T-helper 2 cell treated with Interferon-gamma antibody and Interleukin-4, amounts not matched to agents 5 μg/mL and 100 μg/mL, for 36 hours (primary cell): ENCODE results near the gene RAPGEF2.

Experiments used
- DNase-seq: peaks from one replicate; pipeline ENCODE4 v3.0.0; 2021; ENCODE audit warnings: low spot score
- H3K27ac Mint-ChIP-seq: one replicate; pipeline ENCODE4 v1.8.0; 2021; ENCODE audit warnings: mild to moderate bottlenecking, mixed read lengths
- H3K27me3 Mint-ChIP-seq: one replicate; pipeline ENCODE4 v1.8.0; 2021; ENCODE audit warnings: low read depth, mixed read lengths
- H3K36me3 Mint-ChIP-seq: one replicate; pipeline ENCODE4 v1.8.0; 2021; ENCODE audit warnings: low read depth, mixed read lengths
- H3K4me1 Mint-ChIP-seq: one replicate; pipeline ENCODE4 v1.8.0; 2021; ENCODE audit warnings: low read depth, mixed read lengths
- H3K4me3 Mint-ChIP-seq: one replicate; pipeline ENCODE4 v1.8.0; 2022; ENCODE audit warnings: mild to moderate bottlenecking, moderate library complexity, mixed read lengths
- H3K9me3 Mint-ChIP-seq: one replicate; pipeline ENCODE4 v1.8.0; 2021; ENCODE audit warnings: mixed read lengths

Gene RAPGEF2

GRCh38 chr4:159131564-159131963 is 28.7 kb downstream of the RAPGEF2 start:
- Mint-ChIP-seq H3K27ac (no peak overlapping the region), H3K9me3 (no peaks in the 10 kb centered on the region), H3K36me3 (peaks cover 2% of the 10 kb centered on the region), H3K27me3 (no peaks in the 10 kb centered on the region), H3K4me3 (no peak overlapping the region), H3K4me1 (peaks cover 7% of the 10 kb centered on the region)
- DNase-seq = no peak

- Mint-ChIP-seq H3K36me3 (no peaks in the 10 kb centered on the region), H3K27me3 (no peaks in the 10 kb centered on the region), H3K27ac (no peak overlapping the region), H3K9me3 (no peaks in the 10 kb centered on the region), H3K4me1 (peaks cover 3% of the 10 kb centered on the region), H3K4me3 (no peak overlapping the region)
- no peak for DNase-seq
Observed at GRCh38 chr4:159134429-159134828, 31.6 kb downstream of the RAPGEF2 start.

- no peaks in the 10 kb centered on the region for H3K9me3 Mint-ChIP-seq
- no peak overlapping the region for H3K4me3 Mint-ChIP-seq
- no peaks in the 10 kb centered on the region for H3K4me1 Mint-ChIP-seq
- no peak overlapping the region for H3K27ac Mint-ChIP-seq
- DNase-seq = no peak
- H3K36me3 Mint-ChIP-seq = no peaks in the 10 kb centered on the region
- no peaks in the 10 kb centered on the region for H3K27me3 Mint-ChIP-seq
Observed at GRCh38 chr4:159137176-159137575, 34.3 kb downstream of the RAPGEF2 start.

- Mint-ChIP-seq H3K9me3 (no peaks in the 10 kb centered on the region), H3K4me3 (no peak overlapping the region), H3K27me3 (no peaks in the 10 kb centered on the region), H3K4me1 (no peaks in the 10 kb centered on the region), H3K27ac (no peak overlapping the region), H3K36me3 (no peaks in the 10 kb centered on the region)
- no peak for DNase-seq
Observed at GRCh38 chr4:159138436-159138835, 35.6 kb downstream of the RAPGEF2 start.

- no peak overlapping the region for H3K27ac Mint-ChIP-seq
- H3K4me3 Mint-ChIP-seq = no peak overlapping the region
- H3K4me1 Mint-ChIP-seq = no peaks in the 10 kb centered on the region
- H3K36me3 Mint-ChIP-seq = no peaks in the 10 kb centered on the region
- no peak for DNase-seq
- no peaks in the 10 kb centered on the region for H3K9me3 Mint-ChIP-seq
- no peaks in the 10 kb centered on the region for H3K27me3 Mint-ChIP-seq
Observed at GRCh38 chr4:159141193-159141592, 38.3 kb downstream of the RAPGEF2 start.

- Mint-ChIP-seq H3K9me3 (no peaks in the 10 kb centered on the region), H3K4me1 (no peaks in the 10 kb centered on the region), H3K27me3 (no peaks in the 10 kb centered on the region), H3K27ac (no peak overlapping the region), H3K4me3 (no peak overlapping the region), H3K36me3 (no peaks in the 10 kb centered on the region)
- no peak for DNase-seq
Observed at GRCh38 chr4:159142241-159142640, 39.4 kb downstream of the RAPGEF2 start.

GRCh38 chr4:159142681-159143384 is 40.0 kb downstream of the RAPGEF2 start:
- Mint-ChIP-seq H3K36me3 (no peaks in the 10 kb centered on the region), H3K27ac (no peak overlapping the region), H3K4me3 (no peak overlapping the region), H3K4me1 (no peaks in the 10 kb centered on the region), H3K9me3 (no peaks in the 10 kb centered on the region), H3K27me3 (no peaks in the 10 kb centered on the region)
- no peak for DNase-seq

- Mint-ChIP-seq H3K9me3 (no peaks in the 10 kb centered on the region), H3K36me3 (no peaks in the 10 kb centered on the region), H3K27ac (no peak overlapping the region), H3K4me3 (no peak overlapping the region), H3K4me1 (no peaks in the 10 kb centered on the region), H3K27me3 (no peaks in the 10 kb centered on the region)
- DNase-seq = no peak
Observed at GRCh38 chr4:159143687-159144086, 40.8 kb downstream of the RAPGEF2 start.

- Mint-ChIP-seq H3K27me3 (no peaks in the 10 kb centered on the region), H3K27ac (no peak overlapping the region), H3K4me3 (no peak overlapping the region), H3K4me1 (no peaks in the 10 kb centered on the region), H3K9me3 (no peaks in the 10 kb centered on the region), H3K36me3 (no peaks in the 10 kb centered on the region)
- DNase-seq = no peak
Observed at GRCh38 chr4:159144112-159144694, 41.3 kb downstream of the RAPGEF2 start.

GRCh38 chr4:159145318-159145991 is 42.6 kb downstream of the RAPGEF2 start:
- H3K4me3 Mint-ChIP-seq = no peak overlapping the region
- H3K36me3 Mint-ChIP-seq = no peaks in the 10 kb centered on the region
- no peaks in the 10 kb centered on the region for H3K27me3 Mint-ChIP-seq
- H3K27ac Mint-ChIP-seq = no peak overlapping the region
- no peaks in the 10 kb centered on the region for H3K4me1 Mint-ChIP-seq
- H3K9me3 Mint-ChIP-seq = no peaks in the 10 kb centered on the region
- no peak for DNase-seq

- H3K4me3 Mint-ChIP-seq = no peak overlapping the region
- H3K4me1 Mint-ChIP-seq = no peaks in the 10 kb centered on the region
- H3K27me3 Mint-ChIP-seq = no peaks in the 10 kb centered on the region
- no peaks in the 10 kb centered on the region for H3K9me3 Mint-ChIP-seq
- H3K27ac Mint-ChIP-seq = no peak overlapping the region
- no peak for DNase-seq
- H3K36me3 Mint-ChIP-seq = no peaks in the 10 kb centered on the region
Observed at GRCh38 chr4:159145992-159146330, 43.1 kb downstream of the RAPGEF2 start.

- H3K4me3 Mint-ChIP-seq = no peak overlapping the region
- H3K27me3 Mint-ChIP-seq = no peaks in the 10 kb centered on the region
- H3K36me3 Mint-ChIP-seq = no peaks in the 10 kb centered on the region
- H3K27ac Mint-ChIP-seq = no peak overlapping the region
- no peaks in the 10 kb centered on the region for H3K4me1 Mint-ChIP-seq
- no peaks in the 10 kb centered on the region for H3K9me3 Mint-ChIP-seq
- no peak for DNase-seq
Observed at GRCh38 chr4:159146488-159146887, 43.6 kb downstream of the RAPGEF2 start.

- Mint-ChIP-seq H3K36me3 (no peaks in the 10 kb centered on the region), H3K27ac (no peak overlapping the region), H3K27me3 (no peaks in the 10 kb centered on the region), H3K9me3 (no peaks in the 10 kb centered on the region), H3K4me3 (no peak overlapping the region), H3K4me1 (no peaks in the 10 kb centered on the region)
- DNase-seq = no peak
Observed at GRCh38 chr4:159148441-159148840, 45.6 kb downstream of the RAPGEF2 start.

GRCh38 chr4:159149666-159150065 is 46.8 kb downstream of the RAPGEF2 start:
- Mint-ChIP-seq H3K27ac (no peak overlapping the region), H3K27me3 (no peaks in the 10 kb centered on the region), H3K4me1 (no peaks in the 10 kb centered on the region), H3K36me3 (no peaks in the 10 kb centered on the region), H3K9me3 (no peaks in the 10 kb centered on the region), H3K4me3 (no peak overlapping the region)
- no peak for DNase-seq
